WTC11 (cell line): ENCODE measurements around the gene KIF2C. TPM values are rescaled to one million over a fixed set of nuclear protein-coding genes. Genes with fewer than 3 reads are reported as not detected.

ENCODE experiments used
- ATAC-seq: fragments of 200-7000 bp; cut with Tn5 transposase; 2 replicates; pipeline ENCODE4 v1.10.0; 2021; ENCODE audit warnings: mild to moderate bottlenecking, moderate library complexity
- CTCF ChIA-PET: fragments of 300-600 bp; sonication (Branson Sonifier 250); formaldehyde crosslinking; loops from one replicate; lab custom pipeline; 2021; ENCODE audit warnings: antibody characterized with exemption; lab: Charles Lee
- POLR2A ChIA-PET: fragments of 350-600 bp; sonication (Branson Sonifier 250); formaldehyde crosslinking; loops from one replicate; lab custom pipeline; 2021; ENCODE audit warnings: antibody characterized with exemption; lab: Charles Lee
- DNase-seq: peaks from one replicate; pipeline ENCODE4 v3.0.0; 2021; ENCODE audit warnings: low spot score
- H3K27ac Mint-ChIP-seq: 2 replicates; pipeline ENCODE4 v1.8.0; 2021; ENCODE audit warnings: mixed read lengths
- H3K27me3 Mint-ChIP-seq: 2 replicates; pipeline ENCODE4 v1.8.0; 2021; ENCODE audit warnings: low read depth, mild to moderate bottlenecking, moderate library complexity, mixed read lengths
- H3K36me3 Mint-ChIP-seq: 2 replicates; pipeline ENCODE4 v1.8.0; 2021; ENCODE audit warnings: mixed read lengths
- H3K4me1 Mint-ChIP-seq: 2 replicates; pipeline ENCODE4 v1.8.0; 2022; ENCODE audit warnings: mixed read lengths
- H3K4me3 Mint-ChIP-seq: 2 replicates; pipeline ENCODE4 v1.8.0; 2021; ENCODE audit warnings: mild to moderate bottlenecking, moderate library complexity, mixed read lengths
- H3K9me3 Mint-ChIP-seq: 2 replicates; pipeline ENCODE4 v1.8.0; 2021; ENCODE audit warnings: mixed read lengths
- CREB1 ChIP-seq: sonication (generic); formaldehyde crosslinking; IDR thresholded peaks from 2 replicates; pipeline ENCODE4 v1.8.0; 2023; ENCODE audit warnings: mild to moderate bottlenecking, missing genetic modification reagents
- ESRRA ChIP-seq: sonication (generic); formaldehyde crosslinking; IDR thresholded peaks from 2 replicates; pipeline ENCODE4 v1.8.1; 2022; ENCODE audit warnings: mild to moderate bottlenecking, missing genetic modification reagents, borderline replicate concordance
- FOXK1 ChIP-seq: sonication (generic); formaldehyde crosslinking; IDR thresholded peaks from 2 replicates; pipeline ENCODE4 v1.8.0; 2022; ENCODE audit warnings: mild to moderate bottlenecking, moderate library complexity, missing genetic modification reagents
- GRHL2 ChIP-seq: fragments of 250-450 bp; sonication (Bioruptor Pico); IDR thresholded peaks from 2 replicates; pipeline ENCODE4 v1.8.0; 2022; ENCODE audit warnings: mild to moderate bottlenecking, moderate library complexity; ENCODE audit not compliant: insufficient replicate concordance, severe bottlenecking
- MYBL2 ChIP-seq: sonication (generic); formaldehyde crosslinking; IDR thresholded peaks from 2 replicates; pipeline ENCODE4 v1.8.1; 2023; ENCODE audit warnings: mild to moderate bottlenecking, moderate library complexity, missing genetic modification reagents
- NR2C2 ChIP-seq: sonication (generic); formaldehyde crosslinking; IDR thresholded peaks from 2 replicates; pipeline ENCODE4 v1.8.0; 2022; ENCODE audit warnings: mild to moderate bottlenecking, missing genetic modification reagents
- TEAD4 ChIP-seq: sonication (generic); formaldehyde crosslinking; IDR thresholded peaks from 2 replicates; pipeline ENCODE4 v1.8.0; 2022; ENCODE audit warnings: mild to moderate bottlenecking, missing genetic modification reagents
- ZNF263 ChIP-seq: sonication (generic); formaldehyde crosslinking; IDR thresholded peaks from 2 replicates; pipeline ENCODE4 v1.8.1; 2022; ENCODE audit warnings: low read depth, mild to moderate bottlenecking, moderate library complexity, missing genetic modification reagents
- ZNF317 ChIP-seq: sonication (generic); formaldehyde crosslinking; IDR thresholded peaks from 2 replicates; pipeline ENCODE4 v1.8.1; 2023; ENCODE audit warnings: low read depth, mild to moderate bottlenecking, moderate library complexity, missing genetic modification reagents, borderline replicate concordance
- ZNF396 ChIP-seq: fragments of 250-450 bp; sonication (Bioruptor Pico); IDR thresholded peaks from 2 replicates; pipeline ENCODE4 v1.8.0; 2021; ENCODE audit warnings: mild to moderate bottlenecking, moderate library complexity, borderline replicate concordance
- total RNA-seq: library from RNA; stranded (reverse); gene quantifications from 3 replicates; pipeline ENCODE4 v1.2.3, GENCODE V29; 2021
- TF ChIP-seq, protein P1 (sequence below): sonication (generic); formaldehyde crosslinking; IDR thresholded peaks from 2 replicates; pipeline ENCODE4 v1.8.1; 2022; ENCODE audit warnings: low read depth, mild to moderate bottlenecking, moderate library complexity, missing genetic modification reagents, borderline replicate concordance
- TF ChIP-seq, protein P2 (sequence below): sonication (generic); formaldehyde crosslinking; IDR thresholded peaks from 2 replicates; pipeline ENCODE4 v1.8.1; 2022; ENCODE audit warnings: low read depth, missing genetic modification reagents, borderline replicate concordance
- TF ChIP-seq, protein P3 (sequence below): sonication (generic); formaldehyde crosslinking; IDR thresholded peaks from 2 replicates; pipeline ENCODE4 v1.8.1; 2023; ENCODE audit warnings: mild to moderate bottlenecking, missing genetic modification reagents, moderate library complexity
- TF ChIP-seq, protein P4 (sequence below): sonication (generic); formaldehyde crosslinking; IDR thresholded peaks from 2 replicates; pipeline ENCODE4 v1.8.0; 2022; ENCODE audit warnings: mild to moderate bottlenecking, missing genetic modification reagents
- TF ChIP-seq, protein P5 (sequence below): sonication (generic); formaldehyde crosslinking; conservative IDR thresholded peaks from 2 replicates; pipeline ENCODE4 v1.8.1; 2022; ENCODE audit warnings: mild to moderate bottlenecking, missing genetic modification reagents
- TF ChIP-seq, protein P6 (sequence below): sonication (generic); formaldehyde crosslinking; conservative IDR thresholded peaks from 2 replicates; pipeline ENCODE4 v1.8.1; 2023; ENCODE audit warnings: mild to moderate bottlenecking, low read depth, missing genetic modification reagents, moderate library complexity
- TF ChIP-seq, protein P7 (sequence below): sonication (generic); formaldehyde crosslinking; IDR thresholded peaks from 2 replicates; pipeline ENCODE4 v1.8.0; 2022; ENCODE audit warnings: mild to moderate bottlenecking, missing genetic modification reagents

The KIF2C gene
- total RNA-seq, 1 experiment from 2014 or later = 93.8 TPM

DNA sequence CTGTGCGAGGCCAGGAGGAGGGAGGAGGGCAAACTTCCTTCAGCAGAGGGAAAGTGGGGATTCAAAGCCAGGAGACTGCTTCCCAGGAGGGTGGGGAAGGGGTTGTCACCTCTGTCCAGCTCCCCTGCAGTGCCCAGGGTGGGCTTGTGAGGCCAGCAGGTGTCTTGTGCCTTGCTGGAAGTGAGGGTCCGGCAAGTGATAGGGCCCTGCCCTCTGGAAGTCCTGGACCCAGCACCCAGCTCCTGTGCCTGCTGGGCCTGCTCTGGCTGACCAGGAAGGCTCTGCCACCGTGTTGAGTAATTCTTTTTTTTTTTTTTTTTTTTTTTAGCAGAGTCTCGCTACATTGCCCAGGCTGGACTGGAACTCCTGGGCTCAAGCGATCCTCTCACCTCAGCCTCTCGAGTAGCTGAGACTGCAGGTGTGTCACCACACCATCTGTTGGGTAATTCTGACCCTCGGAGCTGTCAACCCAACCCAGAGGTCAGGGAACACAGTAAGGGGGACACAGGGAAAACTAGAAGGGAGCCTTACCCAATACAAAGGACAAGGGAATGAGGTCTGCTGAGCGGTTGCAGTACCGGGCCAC is 47.3 kb downstream of the KIF2C start:
- POLR2A ChIA-PET = interaction anchor here (0.7 to 1.9 kb wide), 5 partner anchors 11 to 172 kb away, joined by 3 to 10 read pairs (median 6); partner anchors contain the start of genes DYNLT4 and PLK3
- ATAC-seq = no peak
- Mint-ChIP-seq H3K27ac (no peak overlapping the region; the same call in 1 of the 2 replicates), H3K9me3 (no peaks in the 10 kb centered on the region), H3K4me1 (peaks cover 35% of the 10 kb centered on the region), H3K4me3 (peak overlapping the region; percentile 70), H3K36me3 (no peaks in the 10 kb centered on the region), H3K27me3 (peaks cover 12% of the 10 kb centered on the region)
- no peak for TF ChIP-seq ZNF317 (CRISPR knock-in tag)
- TF ChIP-seq FOXK1 (CRISPR knock-in tag) = no peak
- TF ChIP-seq, protein P1, sequence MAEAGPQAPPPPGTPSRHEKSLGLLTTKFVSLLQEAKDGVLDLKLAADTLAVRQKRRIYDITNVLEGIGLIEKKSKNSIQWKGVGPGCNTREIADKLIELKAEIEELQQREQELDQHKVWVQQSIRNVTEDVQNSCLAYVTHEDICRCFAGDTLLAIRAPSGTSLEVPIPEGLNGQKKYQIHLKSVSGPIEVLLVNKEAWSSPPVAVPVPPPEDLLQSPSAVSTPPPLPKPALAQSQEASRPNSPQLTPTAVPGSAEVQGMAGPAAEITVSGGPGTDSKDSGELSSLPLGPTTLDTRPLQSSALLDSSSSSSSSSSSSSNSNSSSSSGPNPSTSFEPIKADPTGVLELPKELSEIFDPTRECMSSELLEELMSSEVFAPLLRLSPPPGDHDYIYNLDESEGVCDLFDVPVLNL (CRISPR knock-in tag) = no peak
- no peak for TF ChIP-seq GRHL2 (CRISPR knock-in tag)
- TF ChIP-seq, protein P2, sequence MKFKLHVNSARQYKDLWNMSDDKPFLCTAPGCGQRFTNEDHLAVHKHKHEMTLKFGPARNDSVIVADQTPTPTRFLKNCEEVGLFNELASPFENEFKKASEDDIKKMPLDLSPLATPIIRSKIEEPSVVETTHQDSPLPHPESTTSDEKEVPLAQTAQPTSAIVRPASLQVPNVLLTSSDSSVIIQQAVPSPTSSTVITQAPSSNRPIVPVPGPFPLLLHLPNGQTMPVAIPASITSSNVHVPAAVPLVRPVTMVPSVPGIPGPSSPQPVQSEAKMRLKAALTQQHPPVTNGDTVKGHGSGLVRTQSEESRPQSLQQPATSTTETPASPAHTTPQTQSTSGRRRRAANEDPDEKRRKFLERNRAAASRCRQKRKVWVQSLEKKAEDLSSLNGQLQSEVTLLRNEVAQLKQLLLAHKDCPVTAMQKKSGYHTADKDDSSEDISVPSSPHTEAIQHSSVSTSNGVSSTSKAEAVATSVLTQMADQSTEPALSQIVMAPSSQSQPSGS = no peak
- no peak for TF ChIP-seq CREB1 (CRISPR knock-in tag)
- TF ChIP-seq TEAD4 = no peak
- CTCF ChIA-PET = interaction anchor here (0.6 to 3.7 kb wide), 19 partner anchors 11 to 516 kb away, joined by 3 to 20 read pairs (median 4); partner anchors contain the start of genes BTBD19, DYNLT4, HECTD3 and PLK3
- DNase-seq = no peak

DNA sequence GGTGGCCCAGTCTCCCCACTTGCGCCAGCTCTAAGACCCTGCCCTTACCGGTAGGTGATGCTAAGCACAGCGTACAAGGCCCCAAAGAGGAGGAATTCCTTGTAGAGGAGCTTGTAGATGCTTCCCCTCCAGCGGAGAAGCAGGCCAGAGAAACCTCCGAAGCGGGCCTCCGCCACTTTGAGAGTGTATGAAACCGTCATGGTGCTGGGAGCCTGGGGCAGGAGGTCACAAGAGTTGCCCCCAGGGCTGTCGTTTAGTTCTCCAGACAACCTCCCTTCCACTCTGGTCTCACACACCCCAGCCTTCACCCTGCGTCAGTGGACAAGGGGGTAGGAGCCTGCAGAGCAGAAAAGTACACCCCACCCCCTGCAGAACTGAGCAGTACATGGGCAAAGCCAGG is 47.9 kb downstream of the KIF2C start:
- H3K36me3 Mint-ChIP-seq = no peaks in the 10 kb centered on the region
- H3K27me3 Mint-ChIP-seq = peaks cover 12% of the 10 kb centered on the region
- no peak for DNase-seq
- H3K27ac Mint-ChIP-seq = no peak overlapping the region
- ChIA-PET CTCF (interaction anchor here (0.8 to 3.7 kb wide), 10 partner anchors 12 to 516 kb away, joined by 3 to 20 read pairs (median 4); partner anchors contain the start of genes BTBD19, DYNLT4, HECTD3 and PLK3), POLR2A (interaction anchor here (0.6 to 1.9 kb wide), 4 partner anchors 12 to 211 kb away, joined by 4 to 10 read pairs (median 8); no protein-coding TSS in a partner anchor)
- TF ChIP-seq ZNF396 (CRISPR knock-in tag) (no peak), ZNF263 (CRISPR knock-in tag) (no peak)
- TF ChIP-seq, protein P3, sequence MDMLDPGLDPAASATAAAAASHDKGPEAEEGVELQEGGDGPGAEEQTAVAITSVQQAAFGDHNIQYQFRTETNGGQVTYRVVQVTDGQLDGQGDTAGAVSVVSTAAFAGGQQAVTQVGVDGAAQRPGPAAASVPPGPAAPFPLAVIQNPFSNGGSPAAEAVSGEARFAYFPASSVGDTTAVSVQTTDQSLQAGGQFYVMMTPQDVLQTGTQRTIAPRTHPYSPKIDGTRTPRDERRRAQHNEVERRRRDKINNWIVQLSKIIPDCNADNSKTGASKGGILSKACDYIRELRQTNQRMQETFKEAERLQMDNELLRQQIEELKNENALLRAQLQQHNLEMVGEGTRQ (CRISPR knock-in tag) = no peak
- no peak for ATAC-seq
- H3K9me3 Mint-ChIP-seq = no peaks in the 10 kb centered on the region
- H3K4me1 Mint-ChIP-seq = peaks cover 35% of the 10 kb centered on the region
- no peak overlapping the region for H3K4me3 Mint-ChIP-seq

DNA sequence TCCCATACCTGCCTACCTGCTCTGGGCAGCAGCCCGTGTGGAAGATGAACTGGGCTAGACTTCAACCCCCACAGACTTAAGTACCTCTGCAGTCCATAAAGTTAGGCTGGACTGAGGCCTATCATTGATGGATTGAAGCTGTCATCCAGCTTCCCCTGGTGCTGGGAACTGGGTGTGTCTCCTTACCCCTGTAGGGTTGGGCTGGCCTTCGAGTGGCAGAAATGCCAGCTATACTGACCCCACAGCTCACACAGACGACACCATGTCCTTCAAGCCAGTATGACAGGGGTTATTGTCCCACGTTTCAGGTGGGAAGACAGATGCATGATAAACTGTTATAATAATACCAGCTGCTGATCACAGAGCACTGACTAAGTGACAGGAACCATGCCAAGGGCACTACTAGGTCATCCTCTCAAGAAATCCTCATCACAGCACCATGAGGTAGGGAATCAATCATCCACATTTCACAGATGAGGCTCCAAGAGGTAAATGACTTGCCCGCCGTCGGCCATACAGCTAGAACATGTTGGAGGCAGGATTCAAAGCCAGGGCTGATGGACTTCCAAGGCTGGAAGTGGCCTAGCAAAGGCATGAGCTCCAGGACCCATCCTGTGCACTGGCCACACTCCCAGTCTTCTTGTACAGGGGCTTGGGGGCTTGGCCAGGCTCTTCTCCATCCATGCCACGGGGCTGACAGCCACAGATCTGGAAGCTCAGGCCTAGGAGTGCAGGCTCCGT is 48.7 kb downstream of the KIF2C start, which contains the start of gene BEST4:
Gene BEST4 (minus strand): TSS at position 51 of the 741 bp plus-strand sequence. CDS start 465 bp downstream, outside the sequence.
- ATAC-seq (no peak), DNase-seq (no peak)
- ChIA-PET CTCF (interaction anchor here (0.7 to 3.7 kb wide), 4 partner anchors 12 to 46 kb away, joined by 4 to 20 read pairs (median 6); partner anchors contain the start of genes BTBD19, DYNLT4, PLK3 and RPS8), POLR2A (interaction anchor here (0.6 to 1.9 kb wide), 2 partner anchors 31 to 210 kb away, joined by 4 to 6 read pairs; no protein-coding TSS in a partner anchor)
- H3K4me3 Mint-ChIP-seq = 0 out of 2 replicates have a peak within 1 kb of the TSS, but pooled peaks have one; percentile 3
- no peaks in the 10 kb centered on the region for H3K36me3 Mint-ChIP-seq
- H3K4me1 Mint-ChIP-seq = peaks cover 38% of the 10 kb centered on the region
- H3K9me3 Mint-ChIP-seq = no peaks in the 10 kb centered on the region
- peaks cover 12% of the 10 kb centered on the region for H3K27me3 Mint-ChIP-seq
- H3K27ac Mint-ChIP-seq = no peak within 1 kb of the TSS
- TF ChIP-seq, protein P4, sequence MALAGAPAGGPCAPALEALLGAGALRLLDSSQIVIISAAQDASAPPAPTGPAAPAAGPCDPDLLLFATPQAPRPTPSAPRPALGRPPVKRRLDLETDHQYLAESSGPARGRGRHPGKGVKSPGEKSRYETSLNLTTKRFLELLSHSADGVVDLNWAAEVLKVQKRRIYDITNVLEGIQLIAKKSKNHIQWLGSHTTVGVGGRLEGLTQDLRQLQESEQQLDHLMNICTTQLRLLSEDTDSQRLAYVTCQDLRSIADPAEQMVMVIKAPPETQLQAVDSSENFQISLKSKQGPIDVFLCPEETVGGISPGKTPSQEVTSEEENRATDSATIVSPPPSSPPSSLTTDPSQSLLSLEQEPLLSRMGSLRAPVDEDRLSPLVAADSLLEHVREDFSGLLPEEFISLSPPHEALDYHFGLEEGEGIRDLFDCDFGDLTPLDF (CRISPR knock-in tag) = no peak
- TF ChIP-seq NR2C2 (CRISPR knock-in tag) (no peak), ESRRA (no peak), MYBL2 (CRISPR knock-in tag) (no peak)
- TF ChIP-seq, protein P5, sequence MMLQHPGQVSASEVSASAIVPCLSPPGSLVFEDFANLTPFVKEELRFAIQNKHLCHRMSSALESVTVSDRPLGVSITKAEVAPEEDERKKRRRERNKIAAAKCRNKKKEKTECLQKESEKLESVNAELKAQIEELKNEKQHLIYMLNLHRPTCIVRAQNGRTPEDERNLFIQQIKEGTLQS = no peak
- TF ChIP-seq, protein P6, sequence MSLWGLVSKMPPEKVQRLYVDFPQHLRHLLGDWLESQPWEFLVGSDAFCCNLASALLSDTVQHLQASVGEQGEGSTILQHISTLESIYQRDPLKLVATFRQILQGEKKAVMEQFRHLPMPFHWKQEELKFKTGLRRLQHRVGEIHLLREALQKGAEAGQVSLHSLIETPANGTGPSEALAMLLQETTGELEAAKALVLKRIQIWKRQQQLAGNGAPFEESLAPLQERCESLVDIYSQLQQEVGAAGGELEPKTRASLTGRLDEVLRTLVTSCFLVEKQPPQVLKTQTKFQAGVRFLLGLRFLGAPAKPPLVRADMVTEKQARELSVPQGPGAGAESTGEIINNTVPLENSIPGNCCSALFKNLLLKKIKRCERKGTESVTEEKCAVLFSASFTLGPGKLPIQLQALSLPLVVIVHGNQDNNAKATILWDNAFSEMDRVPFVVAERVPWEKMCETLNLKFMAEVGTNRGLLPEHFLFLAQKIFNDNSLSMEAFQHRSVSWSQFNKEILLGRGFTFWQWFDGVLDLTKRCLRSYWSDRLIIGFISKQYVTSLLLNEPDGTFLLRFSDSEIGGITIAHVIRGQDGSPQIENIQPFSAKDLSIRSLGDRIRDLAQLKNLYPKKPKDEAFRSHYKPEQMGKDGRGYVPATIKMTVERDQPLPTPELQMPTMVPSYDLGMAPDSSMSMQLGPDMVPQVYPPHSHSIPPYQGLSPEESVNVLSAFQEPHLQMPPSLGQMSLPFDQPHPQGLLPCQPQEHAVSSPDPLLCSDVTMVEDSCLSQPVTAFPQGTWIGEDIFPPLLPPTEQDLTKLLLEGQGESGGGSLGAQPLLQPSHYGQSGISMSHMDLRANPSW = no peak
- TF ChIP-seq, protein P7, sequence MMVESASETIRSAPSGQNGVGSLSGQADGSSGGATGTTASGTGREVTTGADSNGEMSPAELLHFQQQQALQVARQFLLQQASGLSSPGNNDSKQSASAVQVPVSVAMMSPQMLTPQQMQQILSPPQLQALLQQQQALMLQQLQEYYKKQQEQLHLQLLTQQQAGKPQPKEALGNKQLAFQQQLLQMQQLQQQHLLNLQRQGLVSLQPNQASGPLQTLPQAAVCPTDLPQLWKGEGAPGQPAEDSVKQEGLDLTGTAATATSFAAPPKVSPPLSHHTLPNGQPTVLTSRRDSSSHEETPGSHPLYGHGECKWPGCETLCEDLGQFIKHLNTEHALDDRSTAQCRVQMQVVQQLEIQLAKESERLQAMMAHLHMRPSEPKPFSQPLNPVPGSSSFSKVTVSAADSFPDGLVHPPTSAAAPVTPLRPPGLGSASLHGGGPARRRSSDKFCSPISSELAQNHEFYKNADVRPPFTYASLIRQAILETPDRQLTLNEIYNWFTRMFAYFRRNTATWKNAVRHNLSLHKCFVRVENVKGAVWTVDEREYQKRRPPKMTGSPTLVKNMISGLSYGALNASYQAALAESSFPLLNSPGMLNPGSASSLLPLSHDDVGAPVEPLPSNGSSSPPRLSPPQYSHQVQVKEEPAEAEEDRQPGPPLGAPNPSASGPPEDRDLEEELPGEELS (CRISPR knock-in tag) = no peak
